OCI-LY1 (cell line): ENCODE results near the gene AQP11.

ENCODE experiments used
- H2AFZ ChIP-seq: fragments of 200-600 bp; sonication (generic), shearing (Covaris generic); 2 replicates; pipeline ENCODE4 v1.6.0; 2014; ENCODE audit warnings: antibody characterized with exemption, mild to moderate bottlenecking, low read length
- H3F3A ChIP-seq: fragments of 200-600 bp; sonication (generic), shearing (Covaris generic); 2 replicates; pipeline ENCODE4 v1.6.0; 2014; ENCODE audit warnings: mild to moderate bottlenecking, antibody characterized with exemption, low read length, moderate library complexity; ENCODE audit not compliant: insufficient read depth
- H3K27ac ChIP-seq: fragments of 200-600 bp; sonication (generic); 2 replicates; pipeline ENCODE4 v1.5.1; 2014; ENCODE audit warnings: low read length, mixed run types, mild to moderate bottlenecking, low read depth; ENCODE audit not compliant: poor library complexity, severe bottlenecking
- H3K27me3 ChIP-seq: fragments of 200-600 bp; sonication (generic); 2 replicates; pipeline ENCODE4 v1.6.0; 2014; ENCODE audit warnings: antibody characterized with exemption, mild to moderate bottlenecking, low read length, moderate library complexity; ENCODE audit not compliant: insufficient read depth
- H3K36me3 ChIP-seq: fragments of 200-600 bp; sonication (generic); 2 replicates; pipeline ENCODE4 v1.6.1; 2014; ENCODE audit warnings: mild to moderate bottlenecking, antibody characterized with exemption, low read length, moderate library complexity, mixed read lengths; ENCODE audit not compliant: insufficient read depth
- H3K4me1 ChIP-seq: fragments of 200-600 bp; sonication (generic); 2 replicates; pipeline ENCODE4 v1.5.1; 2014; ENCODE audit warnings: mild to moderate bottlenecking, low read length, moderate library complexity; ENCODE audit not compliant: insufficient read depth, severe bottlenecking
- H3K4me2 ChIP-seq: fragments of 200-600 bp; sonication (generic), shearing (Covaris generic); 2 replicates; pipeline ENCODE4 v1.6.1; 2014; ENCODE audit warnings: low read length
- H3K4me3 ChIP-seq: fragments of 200-600 bp; sonication (generic); 2 replicates; pipeline ENCODE4 v1.5.1; 2014; ENCODE audit warnings: low read length, low read depth, mild to moderate bottlenecking, mixed read lengths; ENCODE audit not compliant: poor library complexity, severe bottlenecking
- H3K79me2 ChIP-seq: fragments of 200-600 bp; shearing (Covaris generic); 2 replicates; pipeline ENCODE4 v1.6.1; 2016; ENCODE audit warnings: mixed run types, low read length, mixed read lengths; ENCODE audit not compliant: insufficient read depth
- H3K9ac ChIP-seq: fragments of 200-600 bp; sonication (generic), shearing (Covaris generic); 2 replicates; pipeline ENCODE4 v1.6.1; 2014; ENCODE audit warnings: mild to moderate bottlenecking, low read length, mixed read lengths
- H3K9me2 ChIP-seq: fragments of 200-600 bp; sonication (generic), shearing (Covaris generic); 2 replicates; pipeline ENCODE4 v1.6.1; 2014; ENCODE audit warnings: low read depth, mild to moderate bottlenecking, low read length, mixed read lengths
- H3K9me3 ChIP-seq: fragments of 200-600 bp; shearing (Covaris generic); 2 replicates; pipeline ENCODE4 v1.6.1; 2014; ENCODE audit warnings: low read length, mixed read lengths
- H4K20me1 ChIP-seq: fragments of 200-600 bp; sonication (generic), shearing (Covaris generic); 2 replicates; pipeline ENCODE4 v1.6.0; 2016; ENCODE audit warnings: mild to moderate bottlenecking, low read length; ENCODE audit not compliant: insufficient read depth
- EZH2 ChIP-seq: fragments of 200-600 bp; sonication (generic), shearing (Covaris generic); IDR thresholded peaks from 2 replicates; pipeline ENCODE4 v1.8.0; 2017; ENCODE audit warnings: borderline replicate concordance, mixed run types, mild to moderate bottlenecking, antibody characterized with exemption, low read length, moderate library complexity, mixed read lengths
- TF ChIP-seq, protein P1 (sequence below): fragments of 200-600 bp; sonication (generic), shearing (Covaris generic); IDR thresholded peaks from 2 replicates; pipeline ENCODE4 v1.5.1; 2017; ENCODE audit warnings: mild to moderate bottlenecking, antibody characterized with exemption, low read length, moderate library complexity, mixed read lengths

AQP11 gene

DNA sequence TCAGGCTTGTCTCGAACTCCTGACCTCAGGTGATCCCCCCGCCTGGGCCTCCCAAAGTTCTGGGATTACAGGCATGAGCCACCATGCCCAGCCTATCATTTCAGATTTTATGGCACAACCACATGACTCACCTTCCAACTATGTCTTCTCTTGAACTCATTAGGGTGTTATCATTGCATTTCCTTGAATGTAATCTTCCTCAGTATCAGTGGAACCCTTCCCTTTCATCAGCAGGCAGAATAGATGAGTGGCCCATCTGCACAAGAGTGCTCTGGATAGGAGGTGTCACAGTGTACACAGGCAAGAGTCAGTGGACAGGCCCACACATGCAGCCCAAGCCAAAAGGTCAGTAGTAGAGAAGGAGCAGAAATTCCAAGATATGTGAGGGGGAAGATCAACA, 29.1 kb upstream of the AQP11 start:
- Histone ChIP-seq H3K27me3 (no peaks in the 10 kb centered on the region), H3K9me2 (no peaks in the 10 kb centered on the region), H3K27ac (no peak overlapping the region), H3K79me2 (no peaks in the 10 kb centered on the region), H4K20me1 (no peaks in the 10 kb centered on the region), H3K9ac (no peak overlapping the region), H3K4me3 (no peak overlapping the region), H3F3A (no peaks in the 10 kb centered on the region), H2AFZ (no peak overlapping the region), H3K36me3 (no peaks in the 10 kb centered on the region), H3K4me1 (no peaks in the 10 kb centered on the region), H3K9me3 (no peaks in the 10 kb centered on the region), H3K4me2 (no peak overlapping the region)
- TF ChIP-seq, protein P1, sequence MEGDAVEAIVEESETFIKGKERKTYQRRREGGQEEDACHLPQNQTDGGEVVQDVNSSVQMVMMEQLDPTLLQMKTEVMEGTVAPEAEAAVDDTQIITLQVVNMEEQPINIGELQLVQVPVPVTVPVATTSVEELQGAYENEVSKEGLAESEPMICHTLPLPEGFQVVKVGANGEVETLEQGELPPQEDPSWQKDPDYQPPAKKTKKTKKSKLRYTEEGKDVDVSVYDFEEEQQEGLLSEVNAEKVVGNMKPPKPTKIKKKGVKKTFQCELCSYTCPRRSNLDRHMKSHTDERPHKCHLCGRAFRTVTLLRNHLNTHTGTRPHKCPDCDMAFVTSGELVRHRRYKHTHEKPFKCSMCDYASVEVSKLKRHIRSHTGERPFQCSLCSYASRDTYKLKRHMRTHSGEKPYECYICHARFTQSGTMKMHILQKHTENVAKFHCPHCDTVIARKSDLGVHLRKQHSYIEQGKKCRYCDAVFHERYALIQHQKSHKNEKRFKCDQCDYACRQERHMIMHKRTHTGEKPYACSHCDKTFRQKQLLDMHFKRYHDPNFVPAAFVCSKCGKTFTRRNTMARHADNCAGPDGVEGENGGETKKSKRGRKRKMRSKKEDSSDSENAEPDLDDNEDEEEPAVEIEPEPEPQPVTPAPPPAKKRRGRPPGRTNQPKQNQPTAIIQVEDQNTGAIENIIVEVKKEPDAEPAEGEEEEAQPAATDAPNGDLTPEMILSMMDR: no peak
- TF ChIP-seq EZH2: no peak

DNA sequence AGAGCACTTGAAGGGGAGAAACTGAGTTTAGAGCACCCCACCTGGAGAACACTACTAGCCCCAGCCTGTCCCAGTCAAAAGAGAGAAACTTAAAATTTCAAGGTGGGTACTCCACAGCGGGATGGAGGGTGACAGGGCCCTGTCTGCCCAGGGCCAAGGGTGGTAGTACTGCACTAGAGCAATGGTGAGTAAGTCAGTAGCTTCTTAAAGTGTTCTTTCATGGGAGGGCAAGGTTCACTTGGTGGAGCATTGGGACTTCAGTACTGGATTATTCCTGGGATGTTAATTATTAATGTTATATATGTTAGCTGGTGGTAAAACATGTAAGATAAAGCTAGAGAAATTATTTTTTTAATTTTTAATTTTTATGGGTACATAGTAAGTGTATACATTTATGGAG, 28.5 kb upstream of the AQP11 start:
- no peaks in the 10 kb centered on the region for H3K27me3 ChIP-seq
- H3F3A ChIP-seq: no peaks in the 10 kb centered on the region
- TF ChIP-seq EZH2: no peak
- TF ChIP-seq, protein P1: no peak
- H3K4me3 ChIP-seq: no peak overlapping the region
- H3K27ac ChIP-seq: no peak overlapping the region
- no peaks in the 10 kb centered on the region for H3K4me1 ChIP-seq
- H3K9me2 ChIP-seq: no peaks in the 10 kb centered on the region
- H3K9ac ChIP-seq: no peak overlapping the region
- no peaks in the 10 kb centered on the region for H3K9me3 ChIP-seq
- H3K36me3 ChIP-seq: no peaks in the 10 kb centered on the region
- H4K20me1 ChIP-seq: no peaks in the 10 kb centered on the region
- H3K79me2 ChIP-seq: no peaks in the 10 kb centered on the region
- H2AFZ ChIP-seq: no peak overlapping the region
- H3K4me2 ChIP-seq: no peak overlapping the region

DNA sequence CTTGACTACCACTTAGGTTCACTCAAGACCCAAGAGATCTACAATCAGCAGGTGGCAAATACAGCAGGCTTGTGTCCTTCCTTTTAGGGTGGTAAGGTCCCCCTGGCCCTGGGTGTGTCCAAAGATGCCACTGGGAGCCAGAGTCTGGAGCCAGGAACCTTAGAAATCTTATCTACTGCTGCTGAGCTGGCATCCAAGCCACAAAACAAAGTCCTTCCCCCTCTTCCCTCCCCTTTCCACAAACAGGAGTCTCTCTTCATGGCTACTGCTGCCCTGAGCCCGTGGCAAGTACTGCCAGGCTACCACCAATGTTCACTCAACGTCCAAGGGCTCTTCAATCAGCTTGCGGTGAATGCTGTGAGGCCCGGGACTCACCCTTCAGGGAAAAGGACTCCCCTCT, 21.4 kb upstream of the AQP11 start:
- H2AFZ ChIP-seq: no peak overlapping the region

More for the DNA sequence above, 21.4 kb upstream of the AQP11 start:
- Histone ChIP-seq H3K9ac (no peak overlapping the region), H4K20me1 (no peaks in the 10 kb centered on the region), H3K27ac (no peak overlapping the region), H3K36me3 (no peaks in the 10 kb centered on the region), H3K79me2 (no peaks in the 10 kb centered on the region), H3K9me3 (no peaks in the 10 kb centered on the region), H3K9me2 (no peaks in the 10 kb centered on the region), H3K4me3 (no peak overlapping the region), H3K27me3 (no peaks in the 10 kb centered on the region), H3K4me2 (no peak overlapping the region), H3K4me1 (no peaks in the 10 kb centered on the region), H3F3A (no peaks in the 10 kb centered on the region)
- no peak for TF ChIP-seq EZH2
- TF ChIP-seq, protein P1: no peak
